Mesendoderm (in vitro differentiated cells): ENCODE measurements around the gene KCP.
"Not testable (repeated sequence)": the region's sequence is repeated elsewhere in the genome, so short reads cannot be mapped to it uniquely, and the experiment has no call there.

Experiments used
- DNase-seq: peaks from one replicate; pipeline ENCODE4 v3.0.0; 2013
- H2AK5ac ChIP-seq: 2 replicates; pipeline ENCODE4 v1.6.1; 2013; ENCODE audit warnings: low read length, inconsistent platforms
- H2BK120ac ChIP-seq: 2 replicates; pipeline ENCODE4 v1.6.1; 2013; ENCODE audit warnings: low read depth, mild to moderate bottlenecking, low read length, moderate library complexity, mixed read lengths
- H2BK15ac ChIP-seq: replicated peaks from 2 replicates; pipeline ENCODE4 v1.6.1; 2013; ENCODE audit warnings: low read depth, mild to moderate bottlenecking, moderate library complexity
- H2BK5ac ChIP-seq: 2 replicates; pipeline ENCODE4 v1.6.1; 2013; ENCODE audit warnings: low read length, inconsistent platforms
- H3K18ac ChIP-seq: 2 replicates; pipeline ENCODE4 v1.6.1; 2013; ENCODE audit warnings: mild to moderate bottlenecking, low read length, mixed read lengths
- H3K23ac ChIP-seq: one replicate; pipeline ENCODE4 v1.6.1; 2013; ENCODE audit warnings: low read length
- H3K27ac ChIP-seq: 2 replicates; pipeline ENCODE4 v1.5.1; 2013; ENCODE audit warnings: low read depth, mild to moderate bottlenecking, inconsistent platforms, low read length, moderate library complexity
- H3K27me3 ChIP-seq: 2 replicates; pipeline ENCODE4 v1.6.1; 2013; ENCODE audit warnings: low read length, control low read depth, mild to moderate bottlenecking, inconsistent platforms; ENCODE audit not compliant: insufficient read depth, poor library complexity
- H3K36me3 ChIP-seq: 2 replicates; pipeline ENCODE4 v1.6.1; 2013; ENCODE audit warnings: low read length, inconsistent platforms; ENCODE audit not compliant: control insufficient read depth, insufficient read depth
- H3K4ac ChIP-seq: one replicate; pipeline ENCODE4 v1.6.1; 2013; ENCODE audit warnings: low read depth, mild to moderate bottlenecking, low read length, moderate library complexity
- H3K4me1 ChIP-seq: 2 replicates; pipeline ENCODE4 v1.6.1; 2013; ENCODE audit warnings: low read depth, low read length, inconsistent platforms; ENCODE audit not compliant: control insufficient read depth
- H3K4me2 ChIP-seq: 2 replicates; pipeline ENCODE4 v1.6.1; 2013; ENCODE audit warnings: low read length
- H3K4me3 ChIP-seq: 2 replicates; pipeline ENCODE4 v1.5.1; 2013; ENCODE audit warnings: mild to moderate bottlenecking, low read length
- H3K56ac ChIP-seq: one replicate; pipeline ENCODE4 v1.6.1; 2013; ENCODE audit warnings: low read length
- H3K79me1 ChIP-seq: 2 replicates; pipeline ENCODE4 v1.6.1; 2013; ENCODE audit warnings: low read length, inconsistent platforms
- H3K79me2 ChIP-seq: 2 replicates; pipeline ENCODE4 v1.6.1; 2013; ENCODE audit warnings: mild to moderate bottlenecking, low read length; ENCODE audit not compliant: control insufficient read depth, insufficient read depth
- H3K9ac ChIP-seq: 2 replicates; pipeline ENCODE4 v1.6.1; 2013; ENCODE audit warnings: low read length, inconsistent platforms
- H4K5ac ChIP-seq: one replicate; pipeline ENCODE4 v1.6.1; 2013; ENCODE audit warnings: low read length
- H4K8ac ChIP-seq: one replicate; pipeline ENCODE4 v1.6.1; 2013; ENCODE audit warnings: low read depth, mild to moderate bottlenecking, control low read depth, low read length, moderate library complexity
- WGBS: extraction: QIAGEN DNeasy Blood & Tissue Kit; methylation state at CpG from one replicate; pipeline ENCODE4 v1.1.7; 2013; ENCODE audit warnings: low lambda C conversion rate, missing lambda C conversion rate; ENCODE audit not compliant: insufficient coverage; ENCODE audit errors: extremely low coverage; 5-methylcytosine and 5-hydroxymethylcytosine counted together

Gene KCP

DNA sequence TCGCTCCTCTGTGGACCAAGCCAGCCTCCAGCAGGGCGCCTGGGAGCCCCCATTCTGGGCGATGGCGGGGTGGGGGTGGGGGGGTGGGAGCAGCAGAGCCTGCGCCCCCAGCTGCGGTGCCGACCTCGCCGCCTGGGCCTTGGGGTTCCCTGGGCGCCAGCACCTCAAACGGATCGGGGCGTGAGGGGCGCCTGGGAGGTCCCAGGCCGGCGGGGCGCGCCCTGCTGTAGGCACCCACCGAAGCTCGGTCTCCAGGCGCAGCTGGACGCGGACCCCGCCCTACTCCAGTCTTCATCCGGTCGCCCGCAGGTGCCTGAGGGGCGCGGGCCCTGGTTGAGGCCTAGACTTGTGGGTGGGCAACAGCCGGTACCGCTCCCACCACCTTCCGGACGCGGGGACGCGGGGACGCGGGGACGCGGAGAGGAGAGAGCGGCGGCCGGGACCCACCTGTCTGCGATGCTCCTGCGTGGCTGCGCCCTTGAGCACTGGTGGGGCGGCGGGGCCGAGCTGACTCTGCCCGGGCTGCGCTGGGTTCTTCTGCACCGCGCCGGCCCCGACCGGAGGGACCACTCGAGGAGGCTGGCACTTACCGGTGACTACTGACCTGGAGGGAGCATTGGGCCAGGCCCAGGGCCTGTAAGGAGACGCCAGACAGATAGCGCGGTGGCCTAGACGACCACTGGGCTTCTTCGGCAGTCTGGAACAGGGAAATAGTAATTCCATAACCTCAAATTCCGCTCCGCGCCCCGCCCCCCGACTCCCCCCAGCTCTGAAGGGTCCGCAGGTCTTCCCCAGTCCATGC, 5.5 kb upstream of the KCP start:
- Histone ChIP-seq H2AK5ac (no peak overlapping the region), H4K5ac (no peak overlapping the region), H3K18ac (no peak overlapping the region), H3K56ac (no peak overlapping the region), H2BK15ac (no peak overlapping the region), H3K4ac (no peak overlapping the region), H2BK5ac (no peak overlapping the region), H3K79me2 (no peaks in the 10 kb centered on the region), H3K27ac (no peak overlapping the region), H3K4me3 (no peak overlapping the region), H3K27me3 (peaks cover 13% of the 10 kb centered on the region), H3K9ac (no peak overlapping the region), H3K36me3 (no peaks in the 10 kb centered on the region), H3K4me2 (no peak overlapping the region), H4K8ac (no peak overlapping the region), H2BK120ac (no peak overlapping the region), H3K4me1 (peaks cover 8% of the 10 kb centered on the region), H3K79me1 (no peaks in the 10 kb centered on the region), H3K23ac (no peak overlapping the region)
- no peak for DNase-seq
- no CpG with 5 or more reads among the region's 69 CpGs for WGBS

- peak overlapping the region; percentile 18 for H3K4me2 ChIP-seq
- no peak overlapping the region for H4K5ac ChIP-seq
- no peak overlapping the region for H3K4me3 ChIP-seq
- no peak overlapping the region for H2BK5ac ChIP-seq
- no peak overlapping the region for H4K8ac ChIP-seq
- H2BK15ac ChIP-seq = no peak overlapping the region
- no peak overlapping the region for H3K9ac ChIP-seq
- H3K36me3 ChIP-seq = no peaks in the 10 kb centered on the region
- no peak overlapping the region for H3K23ac ChIP-seq
- H3K18ac ChIP-seq = no peak overlapping the region
- no peak overlapping the region for H3K4ac ChIP-seq
- no peak overlapping the region for H3K56ac ChIP-seq
- H2BK120ac ChIP-seq = no peak overlapping the region
- no peaks in the 10 kb centered on the region for H3K79me1 ChIP-seq
- no peak for DNase-seq
- H3K27ac ChIP-seq = no peak overlapping the region
- peaks cover 13% of the 10 kb centered on the region for H3K27me3 ChIP-seq
- H3K79me2 ChIP-seq = no peaks in the 10 kb centered on the region
- peaks cover 8% of the 10 kb centered on the region for H3K4me1 ChIP-seq
- H2AK5ac ChIP-seq = no peak overlapping the region
- no CpG with 5 or more reads among the region's 34 CpGs for WGBS
Measured at GRCh38 chr7:128915271-128915819, 4.8 kb upstream of the KCP start.

DNA sequence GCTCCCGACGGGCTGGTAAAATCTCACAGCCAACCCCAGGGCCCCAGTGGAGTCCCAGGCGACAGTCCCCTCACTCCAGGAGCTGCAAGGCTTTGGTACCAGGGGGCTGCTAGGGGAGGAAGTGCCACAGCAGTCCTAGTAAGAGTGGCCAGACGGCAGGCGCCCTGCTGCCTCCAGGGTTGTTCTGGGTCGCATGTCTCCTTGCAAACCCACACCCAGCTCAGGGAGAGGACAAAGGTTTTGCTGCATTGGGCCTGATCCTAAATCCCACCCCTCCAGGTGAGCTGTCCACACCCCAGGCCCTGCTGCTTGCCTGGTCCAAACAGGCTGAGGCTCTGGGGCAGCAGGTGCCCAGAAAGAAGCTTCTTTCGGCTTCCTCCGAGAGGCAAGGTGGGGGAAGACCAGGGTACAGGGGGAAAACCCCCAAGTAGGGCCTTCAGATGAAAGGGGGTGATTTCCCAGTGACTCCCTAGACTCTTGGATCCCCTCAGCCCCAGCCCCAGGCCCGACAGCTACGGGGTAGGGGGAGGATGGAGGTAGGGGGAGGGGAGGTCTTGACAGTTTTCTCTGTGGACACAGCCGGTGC, 4.2 kb upstream of the KCP start:
- Histone ChIP-seq H4K8ac (no peak overlapping the region), H2BK5ac (no peak overlapping the region), H3K4me2 (no peak overlapping the region), H3K4me3 (no peak overlapping the region), H3K56ac (no peak overlapping the region), H2BK15ac (no peak overlapping the region), H3K27me3 (peaks cover 13% of the 10 kb centered on the region), H3K4me1 (peaks cover 8% of the 10 kb centered on the region), H2BK120ac (no peak overlapping the region), H3K36me3 (no peaks in the 10 kb centered on the region), H3K27ac (no peak overlapping the region), H2AK5ac (no peak overlapping the region), H3K79me1 (no peaks in the 10 kb centered on the region), H3K79me2 (no peaks in the 10 kb centered on the region), H3K23ac (no peak overlapping the region), H4K5ac (no peak overlapping the region), H3K4ac (no peak overlapping the region), H3K18ac (no peak overlapping the region), H3K9ac (no peak overlapping the region)
- no CpG with 5 or more reads among the region's 11 CpGs for WGBS
- no peak for DNase-seq

GRCh38 chr7:128913870-128914565, 3.5 kb upstream of the KCP start:
- DNase-seq = no peak
- Histone ChIP-seq H2BK120ac (no peak overlapping the region), H3K56ac (peak overlapping the region; percentile 2), H3K79me1 (no peaks in the 10 kb centered on the region), H3K27ac (no peak overlapping the region), H3K4me1 (peaks cover 12% of the 10 kb centered on the region), H4K5ac (no peak overlapping the region), H3K18ac (no peak overlapping the region), H3K36me3 (no peaks in the 10 kb centered on the region), H3K23ac (no peak overlapping the region), H3K79me2 (no peaks in the 10 kb centered on the region), H2BK15ac (no peak overlapping the region), H3K4me3 (no peak overlapping the region), H2BK5ac (no peak overlapping the region), H3K9ac (no peak overlapping the region), H4K8ac (no peak overlapping the region), H3K27me3 (peaks cover 13% of the 10 kb centered on the region), H3K4me2 (no peak overlapping the region), H2AK5ac (peak overlapping the region; percentile 10), H3K4ac (no peak overlapping the region)
- WGBS = no CpG with 5 or more reads among the region's 10 CpGs

- H3K23ac ChIP-seq, H3K4me2 ChIP-seq, H4K5ac ChIP-seq, H3K4ac ChIP-seq, H2AK5ac ChIP-seq, H3K4me3 ChIP-seq, H3K56ac ChIP-seq, H3K27ac ChIP-seq, H3K36me3 ChIP-seq, H3K18ac ChIP-seq, H2BK15ac ChIP-seq, H2BK5ac ChIP-seq, H4K8ac ChIP-seq, H2BK120ac ChIP-seq, H3K9ac ChIP-seq, DNase-seq, H3K79me1 ChIP-seq, H3K79me2 ChIP-seq: not testable (repeated sequence)
- Histone ChIP-seq H3K27me3 (peaks cover 13% of the 10 kb centered on the region), H3K4me1 (peaks cover 12% of the 10 kb centered on the region)
- WGBS = no CpG with 5 or more reads among the region's 20 CpGs
Measured at GRCh38 chr7:128912709-128913495, 2.4 kb upstream of the KCP start.
